ENCODE results near the gene PRPS2.

GRCh38 chrX:12866451-12867377, 75.5 kb downstream of the PRPS2 start, which contains the start of gene TLR7:
- no peak for TF ChIP-seq CTCF (IDR thresholded peaks at IDR 0.05)
- TF ChIP-seq EP300 (IDR thresholded peaks at IDR 0.05): no peak
- TF ChIP-seq POLR2A (IDR thresholded peaks at IDR 0.05): no peak

Measured in gastroesophageal sphincter (tissue), 3 donors.